SJCRH30 (cell line): ENCODE results near the gene BHLHE40. TPM values are rescaled to one million over a fixed set of nuclear protein-coding genes. Genes with fewer than 3 reads are reported as not detected.

ENCODE experiments used
- DNase-seq, 2 experiments: peaks; one replicate each; pipeline ENCODE4 v3.0.0-alpha.2; 2015 to 2020
- H3K27ac ChIP-seq: fragments of 250-450 bp; sonication (Bioruptor Pico); 2 replicates; pipeline ENCODE4 v1.5.1; 2020; ENCODE audit warnings: mild to moderate bottlenecking, moderate library complexity
- H3K27me3 ChIP-seq: fragments of 250-450 bp; sonication (Bioruptor Pico); 2 replicates; pipeline ENCODE4 v1.5.1; 2020; ENCODE audit warnings: mild to moderate bottlenecking, moderate library complexity
- H3K36me3 ChIP-seq: fragments of 250-450 bp; sonication (Bioruptor Pico); 2 replicates; pipeline ENCODE4 v1.5.1; 2020; ENCODE audit warnings: mild to moderate bottlenecking, moderate library complexity
- H3K4me1 ChIP-seq: fragments of 250-450 bp; sonication (Bioruptor Pico); 2 replicates; pipeline ENCODE4 v1.5.1; 2020; ENCODE audit warnings: mild to moderate bottlenecking, moderate library complexity
- H3K4me3 ChIP-seq: fragments of 250-450 bp; sonication (Bioruptor Pico); 2 replicates; pipeline ENCODE4 v1.5.1; 2020; ENCODE audit warnings: mild to moderate bottlenecking, moderate library complexity
- H3K9me3 ChIP-seq: fragments of 250-450 bp; sonication (Bioruptor Pico); replicated peaks from 2 replicates; pipeline ENCODE4 v1.5.1; 2020; ENCODE audit warnings: mild to moderate bottlenecking, moderate library complexity
- total RNA-seq: library from RNA; depleted of rRNA; stranded (reverse); fragments of >200 nt; shearing (Covaris generic); gene quantifications from 2 replicates; pipeline ENCODE4 v1.2.3, GENCODE V29; 2014

Gene BHLHE40
- total RNA-seq, 1 experiment from 2014 or later, result 6.3 TPM

- Histone ChIP-seq H3K9me3 (no peaks in the 10 kb centered on the region), H3K4me3 (no peak overlapping the region), H3K4me1 (peaks cover 11% of the 10 kb centered on the region), H3K36me3 (no peaks in the 10 kb centered on the region), H3K27me3 (no peaks in the 10 kb centered on the region), H3K27ac (no peak overlapping the region)
- DNase-seq, result no peak
Observed at GRCh38 chr3:5011555-5012256, 32.5 kb downstream of the BHLHE40 start.

- Histone ChIP-seq H3K36me3 (no peaks in the 10 kb centered on the region), H3K27ac (no peak overlapping the region)
Observed at GRCh38 chr3:5012367-5012766, 33.1 kb downstream of the BHLHE40 start.

GRCh38 chr3:5013021-5013906 lies 34.0 kb downstream of the BHLHE40 start:
- peak in 1 of 2 experiments; percentile 37 for DNase-seq
- H3K36me3 ChIP-seq, result no peaks in the 10 kb centered on the region

More at GRCh38 chr3:5012367-5012766, 33.1 kb downstream of the BHLHE40 start:
- Histone ChIP-seq H3K4me1 (peaks cover 11% of the 10 kb centered on the region), H3K4me3 (no peak overlapping the region), H3K27me3 (no peaks in the 10 kb centered on the region), H3K9me3 (no peaks in the 10 kb centered on the region)
- DNase-seq, result no peak

GRCh38 chr3:5014391-5014790 lies 35.2 kb downstream of the BHLHE40 start:
- Histone ChIP-seq H3K27me3 (no peaks in the 10 kb centered on the region), H3K27ac (no peak overlapping the region), H3K4me1 (peaks cover 11% of the 10 kb centered on the region), H3K36me3 (no peaks in the 10 kb centered on the region), H3K4me3 (no peak overlapping the region), H3K9me3 (no peaks in the 10 kb centered on the region)
- DNase-seq, result no peak

More at GRCh38 chr3:5013021-5013906, 34.0 kb downstream of the BHLHE40 start:
- Histone ChIP-seq H3K4me1 (peaks cover 11% of the 10 kb centered on the region), H3K4me3 (no peak overlapping the region), H3K27ac (no peak overlapping the region), H3K27me3 (no peaks in the 10 kb centered on the region), H3K9me3 (no peaks in the 10 kb centered on the region)

- Histone ChIP-seq H3K4me3 (no peak overlapping the region), H3K27me3 (no peaks in the 10 kb centered on the region)
- DNase-seq, result no peak
Observed at GRCh38 chr3:5015056-5015455, 35.8 kb downstream of the BHLHE40 start.

GRCh38 chr3:5016211-5017161 lies 37.2 kb downstream of the BHLHE40 start:
- H3K27ac ChIP-seq, result no peak overlapping the region
- DNase-seq, result no peak

More at GRCh38 chr3:5015056-5015455, 35.8 kb downstream of the BHLHE40 start:
- Histone ChIP-seq H3K27ac (no peak overlapping the region), H3K36me3 (no peaks in the 10 kb centered on the region), H3K4me1 (peaks cover 11% of the 10 kb centered on the region), H3K9me3 (no peaks in the 10 kb centered on the region)

GRCh38 chr3:5017925-5018531 lies 38.8 kb downstream of the BHLHE40 start:
- no peak overlapping the region for H3K27ac ChIP-seq

More at GRCh38 chr3:5016211-5017161, 37.2 kb downstream of the BHLHE40 start:
- peaks cover 8% of the 10 kb centered on the region for H3K4me1 ChIP-seq
- H3K9me3 ChIP-seq, result no peaks in the 10 kb centered on the region
- H3K4me3 ChIP-seq, result no peak overlapping the region
- H3K36me3 ChIP-seq, result no peaks in the 10 kb centered on the region
- H3K27me3 ChIP-seq, result no peaks in the 10 kb centered on the region

GRCh38 chr3:5019411-5020241 lies 40.4 kb downstream of the BHLHE40 start:
- Histone ChIP-seq H3K4me1 (peaks cover 5% of the 10 kb centered on the region; the same call in 1 of the 2 replicates), H3K27me3 (no peaks in the 10 kb centered on the region), H3K36me3 (no peaks in the 10 kb centered on the region), H3K27ac (no peak overlapping the region), H3K4me3 (no peak overlapping the region), H3K9me3 (no peaks in the 10 kb centered on the region)
- no peak for DNase-seq

More at GRCh38 chr3:5017925-5018531, 38.8 kb downstream of the BHLHE40 start:
- Histone ChIP-seq H3K4me1 (peaks cover 9% of the 10 kb centered on the region), H3K36me3 (no peaks in the 10 kb centered on the region), H3K4me3 (no peak overlapping the region), H3K27me3 (no peaks in the 10 kb centered on the region), H3K9me3 (no peaks in the 10 kb centered on the region)
- no peak for DNase-seq

GRCh38 chr3:5020242-5020722 lies 41.0 kb downstream of the BHLHE40 start:
- Histone ChIP-seq H3K4me1 (peaks cover 5% of the 10 kb centered on the region; the same call in 1 of the 2 replicates), H3K27me3 (no peaks in the 10 kb centered on the region)

GRCh38 chr3:5021116-5022092 lies 42.2 kb downstream of the BHLHE40 start:
- H3K4me3 ChIP-seq, result no peak overlapping the region
- H3K4me1 ChIP-seq, result peaks cover 8% of the 10 kb centered on the region
- no peak for DNase-seq

More at GRCh38 chr3:5020242-5020722, 41.0 kb downstream of the BHLHE40 start:
- H3K4me3 ChIP-seq, result no peak overlapping the region
- no peak overlapping the region for H3K27ac ChIP-seq
- H3K36me3 ChIP-seq, result no peaks in the 10 kb centered on the region
- DNase-seq, result no peak
- no peaks in the 10 kb centered on the region for H3K9me3 ChIP-seq

GRCh38 chr3:5022187-5022965 lies 43.1 kb downstream of the BHLHE40 start:
- no peaks in the 10 kb centered on the region for H3K27me3 ChIP-seq
- 0 out of 2 replicates have a peak overlapping the region, but pooled peaks have one; percentile 42 for H3K27ac ChIP-seq
- no peaks in the 10 kb centered on the region for H3K9me3 ChIP-seq
- no peak for DNase-seq
- peaks cover 8% of the 10 kb centered on the region for H3K4me1 ChIP-seq
- H3K36me3 ChIP-seq, result no peaks in the 10 kb centered on the region
- H3K4me3 ChIP-seq, result no peak overlapping the region

More at GRCh38 chr3:5021116-5022092, 42.2 kb downstream of the BHLHE40 start:
- no peak overlapping the region for H3K27ac ChIP-seq
- H3K36me3 ChIP-seq, result no peaks in the 10 kb centered on the region
- H3K9me3 ChIP-seq, result no peaks in the 10 kb centered on the region
- no peaks in the 10 kb centered on the region for H3K27me3 ChIP-seq
